ENCODE data around the gene CENPF. TPM values are rescaled to one million over a fixed set of nuclear protein-coding genes. Genes with fewer than 3 reads are reported as not detected.
"Not testable (repeated sequence)": the region's sequence is repeated elsewhere in the genome, so short reads cannot be mapped to it uniquely, and the experiment has no call there.

CENPF gene
- total and polyA plus RNA-seq, 10 donors, result 1.2 to 12.8 (median 5.5) TPM

- 96 to 98% (median 97%) methylated on average over 2 of the region's 2 CpGs for WGBS, 5 donors
- peaks cover 0 to 52% (median 0%) of the 10 kb centered on the region in 6 donors for H3K36me3 ChIP-seq
- no peaks in the 10 kb centered on the region for H3K27me3 ChIP-seq (replicated peaks in 1 of 7)
- H3K4me3 ChIP-seq, result no peak overlapping the region
- H3K4me1 ChIP-seq, result no peaks in the 10 kb centered on the region
- H3K9me3 ChIP-seq, result no peaks in the 10 kb centered on the region
- H3K27ac ChIP-seq, result no peak overlapping the region
- no peak for DNase-seq
- TF ChIP-seq POLR2A (IDR thresholded peaks at IDR 0.05) (no peak), POLR2AphosphoS5 (IDR thresholded peaks at IDR 0.05) (no peak), CTCF (IDR thresholded peaks at IDR 0.05 in 8 of 11, conservative IDR thresholded peaks at IDR 0.05 in 3 of 11) (no peak)
- intact Hi-C loops (cut with DNase I; ENCODE audit: low total_unique reads), result loop anchor here (10.0 kb wide), 1 partner anchor 858 kb away; no protein-coding TSS in a partner anchor
Observed at GRCh38 chr1:214666674-214667073, 63.7 kb downstream of the CENPF start.

GRCh38 chr1:214670098-214670497 lies 67.1 kb downstream of the CENPF start:
- intact Hi-C loops (cut with DNase I; ENCODE audit: low total_unique reads), result no loop called here
- 66 to 85% (median 74%) methylated on average over 2 of the region's 2 CpGs for WGBS, 5 donors
- Histone ChIP-seq H3K27me3 (replicated peaks in 1 of 7) (no peaks in the 10 kb centered on the region), H3K36me3 (peaks cover 0 to 24% (median 0%) of the 10 kb centered on the region in 6 donors), H3K4me1 (no peaks in the 10 kb centered on the region), H3K27ac (no peak overlapping the region), H3K9me3 (no peaks in the 10 kb centered on the region), H3K4me3 (no peak overlapping the region)
- TF ChIP-seq CTCF (IDR thresholded peaks at IDR 0.05 in 8 of 11, conservative IDR thresholded peaks at IDR 0.05 in 3 of 11) (no peak), POLR2A (IDR thresholded peaks at IDR 0.05) (no peak), POLR2AphosphoS5 (IDR thresholded peaks at IDR 0.05) (no peak)
- DNase-seq, result no peak

- H3K4me1 ChIP-seq; H3K27me3 ChIP-seq (replicated peaks in 1 of 7); H3K4me3 ChIP-seq; H3K36me3 ChIP-seq; H3K9me3 ChIP-seq; intact Hi-C loops (cut with DNase I; ENCODE audit: low total_unique reads); H3K27ac ChIP-seq; DNase-seq: not testable (repeated sequence)
- WGBS, 5 donors, result 76 to 96% (median 91%) methylated on average over 4 to 27 of the region's 29 CpGs
Observed at GRCh38 chr1:214673029-214673428, 70.0 kb downstream of the CENPF start.

GRCh38 chr1:214673576-214673975 lies 70.6 kb downstream of the CENPF start:
- intact Hi-C loops (cut with DNase I; ENCODE audit: low total_unique reads), result no loop called here
- TF ChIP-seq CTCF (IDR thresholded peaks at IDR 0.05 in 8 of 11, conservative IDR thresholded peaks at IDR 0.05 in 3 of 11) (no peak), POLR2A (IDR thresholded peaks at IDR 0.05) (no peak), POLR2AphosphoS5 (IDR thresholded peaks at IDR 0.05) (no peak)
- Histone ChIP-seq H3K4me1 (no peaks in the 10 kb centered on the region), H3K27ac (no peak overlapping the region), H3K4me3 (no peak overlapping the region), H3K9me3 (no peaks in the 10 kb centered on the region), H3K36me3 (no peaks in the 10 kb centered on the region), H3K27me3 (replicated peaks in 1 of 7) (no peaks in the 10 kb centered on the region)
- DNase-seq, result no peak
- 87 to 100% (median 95%) methylated on average over 3 to 8 of the region's 8 CpGs for WGBS, 5 donors

- H3K9me3 ChIP-seq; H3K4me3 ChIP-seq; DNase-seq; H3K27me3 ChIP-seq (replicated peaks in 1 of 7); intact Hi-C loops (cut with DNase I; ENCODE audit: low total_unique reads); H3K27ac ChIP-seq; H3K4me1 ChIP-seq; H3K36me3 ChIP-seq: not testable (repeated sequence)
- 87 to 100% (median 92%) methylated on average over 1 of the region's 1 CpG for WGBS, 5 donors
Observed at GRCh38 chr1:214675524-214675923, 72.5 kb downstream of the CENPF start.
